ENCODE data around the gene TRAPPC5. TPM values are rescaled to one million over a fixed set of nuclear protein-coding genes. Genes with fewer than 3 reads are reported as not detected.
A peak's percentile ranks its signal among the peaks of the same experiment; 100 is the strongest.

Gene TRAPPC5
- total and polyA plus RNA-seq, 2 experiments from 2014 or later = 78.3 to 252 TPM

DNA sequence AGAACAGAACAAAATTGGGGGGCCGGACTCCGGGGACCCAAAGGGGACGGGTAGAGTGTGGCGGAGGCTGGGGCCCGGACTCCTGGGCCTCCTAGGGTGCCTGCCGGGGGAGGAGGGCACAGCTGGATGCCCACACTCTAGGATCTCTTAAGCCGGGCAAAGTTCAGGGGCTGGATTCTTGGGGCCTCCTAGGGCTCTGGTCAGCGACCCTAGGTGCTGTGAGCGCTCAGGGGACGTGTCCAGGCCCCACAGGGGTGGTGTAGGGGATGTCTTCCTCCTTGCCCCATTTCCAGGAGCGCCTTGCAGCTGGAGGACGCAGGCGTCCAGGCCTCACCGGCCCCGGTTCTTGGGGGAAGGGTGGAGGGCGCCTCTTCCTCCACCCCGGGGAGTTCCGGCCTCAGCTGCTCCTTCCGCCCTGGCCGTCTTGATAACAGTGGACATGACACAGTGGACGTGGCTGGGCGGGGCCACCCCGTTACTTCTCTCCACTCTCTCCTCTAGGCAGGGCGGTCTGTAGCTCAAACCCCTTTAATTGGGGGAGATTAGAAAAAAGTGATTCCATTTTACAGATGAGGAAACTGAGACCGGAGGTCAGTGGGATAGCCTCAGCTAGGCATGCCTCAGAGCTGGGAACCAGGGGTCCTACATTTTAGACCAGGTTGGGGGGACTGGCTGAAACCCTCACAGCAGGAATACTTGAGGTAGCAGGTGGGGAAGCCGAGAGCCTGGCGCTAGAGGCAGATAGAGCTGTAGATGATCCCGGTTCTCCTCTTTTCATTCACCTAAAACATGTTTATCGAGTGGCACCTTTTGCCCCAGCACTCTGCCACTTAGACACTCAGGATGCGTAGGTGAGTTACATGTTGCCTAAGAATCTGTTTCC lies 43.0 kb upstream of the TRAPPC5 start:
- Histone ChIP-seq H2AFZ (peak overlapping the region; percentile 47; the same call in 1 of the 2 replicates), H3K4me3 (peak overlapping the region; percentile 81), H3K36me3 (ENCODE audit: insufficient read depth) (no peaks in the 10 kb centered on the region), H3F3A (replicated peaks; ENCODE audit: low read depth) (peaks cover 9% of the 10 kb centered on the region), H3K4me2 (peak overlapping the region; percentile 84), H4K20me1 (replicated peaks; ENCODE audit: insufficient read depth) (no peaks in the 10 kb centered on the region; the same call in 1 of the 2 replicates), H3K9me2 (ENCODE audit: insufficient read depth) (no peaks in the 10 kb centered on the region), H3K79me2 (replicated peaks; ENCODE audit: insufficient read depth) (no peaks in the 10 kb centered on the region), H3K27me3 (ENCODE audit: insufficient read depth) (peaks cover 24% of the 10 kb centered on the region), H3K27ac (ENCODE audit: low read depth) (no peak overlapping the region), H3K4me1 (ENCODE audit: insufficient read depth) (no peaks in the 10 kb centered on the region)
- H3K27me3 Mint-ChIP-seq (ENCODE audit: insufficient read depth, low read depth, poor library complexity) = peaks cover 21% of the 10 kb centered on the region
- no peaks in the 10 kb centered on the region; the same call in 2 of the 3 replicates for H3K9me3 Mint-ChIP-seq
- DNase-seq (ENCODE audit: low spot score) (no peak), ATAC-seq (peak; percentile 16)
- H3K4me1 Mint-ChIP-seq = no peaks in the 10 kb centered on the region; the same call in 2 of the 3 replicates
- H3K36me3 Mint-ChIP-seq (ENCODE audit: low read depth) = no peaks in the 10 kb centered on the region
- TF ChIP-seq POLR2AphosphoS5 (IDR thresholded peaks at IDR 0.05; ENCODE audit: low read depth) (no peak), STAT1 (IDR thresholded peaks at IDR 0.05; ENCODE audit: unreplicated experiment) (no peak), ZNF462 (CRISPR knock-in tag; IDR thresholded peaks at IDR 0.05) (no peak), REST (IDR thresholded peaks at IDR 0.05; ENCODE audit: unreplicated experiment) (no peak), ETS1 (IDR thresholded peaks at IDR 0.05) (no peak)
- TF ChIP-seq, protein P1, sequence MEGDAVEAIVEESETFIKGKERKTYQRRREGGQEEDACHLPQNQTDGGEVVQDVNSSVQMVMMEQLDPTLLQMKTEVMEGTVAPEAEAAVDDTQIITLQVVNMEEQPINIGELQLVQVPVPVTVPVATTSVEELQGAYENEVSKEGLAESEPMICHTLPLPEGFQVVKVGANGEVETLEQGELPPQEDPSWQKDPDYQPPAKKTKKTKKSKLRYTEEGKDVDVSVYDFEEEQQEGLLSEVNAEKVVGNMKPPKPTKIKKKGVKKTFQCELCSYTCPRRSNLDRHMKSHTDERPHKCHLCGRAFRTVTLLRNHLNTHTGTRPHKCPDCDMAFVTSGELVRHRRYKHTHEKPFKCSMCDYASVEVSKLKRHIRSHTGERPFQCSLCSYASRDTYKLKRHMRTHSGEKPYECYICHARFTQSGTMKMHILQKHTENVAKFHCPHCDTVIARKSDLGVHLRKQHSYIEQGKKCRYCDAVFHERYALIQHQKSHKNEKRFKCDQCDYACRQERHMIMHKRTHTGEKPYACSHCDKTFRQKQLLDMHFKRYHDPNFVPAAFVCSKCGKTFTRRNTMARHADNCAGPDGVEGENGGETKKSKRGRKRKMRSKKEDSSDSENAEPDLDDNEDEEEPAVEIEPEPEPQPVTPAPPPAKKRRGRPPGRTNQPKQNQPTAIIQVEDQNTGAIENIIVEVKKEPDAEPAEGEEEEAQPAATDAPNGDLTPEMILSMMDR (conservative IDR thresholded peaks at IDR 0.05; ENCODE audit: low read depth in 2 of 2) = no peak
- H3K4me3 Mint-ChIP-seq = peak overlapping the region; percentile 75
- H3K27ac Mint-ChIP-seq = no peak overlapping the region
